Activated CD4-positive, alpha-beta T cell treated with anti-CD3 and anti-CD28 coated beads, Interleukin-2, amount 10 ng/mL, durations not matched to agents 7 days and 5 days (primary cell): Measurements from ENCODE around the gene TMX3. TPM values are rescaled to one million over a fixed set of nuclear protein-coding genes. Genes with fewer than 3 reads are reported as not detected.

Experiments
- CTCF ChIA-PET: fragments of 350-600 bp; sonication (Branson Sonifier 250); formaldehyde crosslinking; loops from one replicate; lab custom pipeline; 2021; ENCODE audit warnings: antibody characterized with exemption; lab: Charles Lee
- POLR2A ChIA-PET: fragments of 350-600 bp; sonication (Branson Sonifier 250); formaldehyde crosslinking; loops from one replicate; lab custom pipeline; 2021; ENCODE audit warnings: antibody characterized with exemption; lab: Charles Lee
- DNase-seq: peaks from one replicate; pipeline ENCODE4 v3.0.0-alpha.2; 2020
- H3K27ac Mint-ChIP-seq: one replicate; pipeline ENCODE4 v1.8.0; 2021; ENCODE audit warnings: mild to moderate bottlenecking, moderate library complexity, mixed read lengths
- H3K27me3 Mint-ChIP-seq: one replicate; pipeline ENCODE4 v1.8.0; 2021; ENCODE audit warnings: mixed read lengths
- H3K36me3 Mint-ChIP-seq: one replicate; pipeline ENCODE4 v1.8.0; 2021; ENCODE audit warnings: low read depth, mixed read lengths
- H3K4me1 Mint-ChIP-seq: one replicate; pipeline ENCODE4 v1.8.0; 2021; ENCODE audit warnings: mixed read lengths
- H3K4me3 Mint-ChIP-seq: one replicate; pipeline ENCODE4 v1.8.0; 2021; ENCODE audit warnings: mild to moderate bottlenecking, moderate library complexity, mixed read lengths
- H3K9me3 Mint-ChIP-seq: one replicate; pipeline ENCODE4 v1.8.0; 2021; ENCODE audit warnings: mixed read lengths
- total RNA-seq, 2 experiments: library from RNA; stranded (reverse); gene quantifications; one replicate each; pipeline ENCODE4 v1.2.3, GENCODE V29; 2021

The TMX3 gene
- total RNA-seq, 2 experiments from 2014 or later = 63.3 to 66.1 TPM

DNA sequence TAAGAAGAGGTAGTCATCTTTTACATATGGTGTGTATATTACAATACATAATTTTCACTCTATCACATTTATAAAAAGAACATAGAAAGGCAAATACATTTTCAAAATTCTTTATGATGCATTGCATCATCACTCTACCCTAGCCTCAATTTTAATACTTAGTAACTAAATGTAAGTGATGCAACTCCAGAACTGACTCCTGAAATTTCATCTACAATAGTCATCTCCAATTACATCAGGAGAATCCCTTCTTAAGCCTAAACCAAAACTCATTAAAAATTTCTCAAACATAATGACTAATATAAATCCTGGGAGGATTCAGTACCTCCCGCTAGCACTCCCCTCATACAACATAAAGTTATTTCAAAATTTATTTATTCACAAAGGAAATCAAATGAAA lies 15.9 kb downstream of the TMX3 start:
- Mint-ChIP-seq H3K27ac (no peak overlapping the region), H3K36me3 (peaks cover 42% of the 10 kb centered on the region), H3K4me3 (no peak overlapping the region), H3K27me3 (no peaks in the 10 kb centered on the region), H3K4me1 (peaks cover 9% of the 10 kb centered on the region), H3K9me3 (no peaks in the 10 kb centered on the region)
- ChIA-PET POLR2A (no interaction called here), CTCF (no interaction called here)
- no peak for DNase-seq

DNA sequence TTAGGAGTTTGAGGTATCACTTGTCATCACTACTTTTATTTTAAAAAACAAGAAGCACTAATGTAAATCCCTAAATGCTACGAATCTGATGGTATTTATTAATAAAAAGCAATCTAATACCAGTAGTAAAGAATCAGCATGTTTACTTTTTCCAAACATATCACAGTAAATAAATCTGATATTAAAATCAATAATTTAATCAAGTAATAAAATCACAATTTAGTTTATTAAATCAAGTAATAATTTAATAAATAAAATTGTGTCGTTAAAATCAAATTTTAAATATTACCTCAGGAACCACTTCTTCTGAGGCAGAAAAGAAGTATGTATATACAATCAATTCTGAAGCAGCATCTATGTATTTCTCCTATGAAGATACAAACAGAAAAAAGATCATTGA lies 18.0 kb downstream of the TMX3 start:
- Mint-ChIP-seq H3K9me3 (no peaks in the 10 kb centered on the region), H3K27ac (no peak overlapping the region), H3K4me3 (no peak overlapping the region), H3K4me1 (no peaks in the 10 kb centered on the region), H3K27me3 (no peaks in the 10 kb centered on the region), H3K36me3 (peaks cover 37% of the 10 kb centered on the region)
- ChIA-PET CTCF (no interaction called here), POLR2A (no interaction called here)
- no peak for DNase-seq

DNA sequence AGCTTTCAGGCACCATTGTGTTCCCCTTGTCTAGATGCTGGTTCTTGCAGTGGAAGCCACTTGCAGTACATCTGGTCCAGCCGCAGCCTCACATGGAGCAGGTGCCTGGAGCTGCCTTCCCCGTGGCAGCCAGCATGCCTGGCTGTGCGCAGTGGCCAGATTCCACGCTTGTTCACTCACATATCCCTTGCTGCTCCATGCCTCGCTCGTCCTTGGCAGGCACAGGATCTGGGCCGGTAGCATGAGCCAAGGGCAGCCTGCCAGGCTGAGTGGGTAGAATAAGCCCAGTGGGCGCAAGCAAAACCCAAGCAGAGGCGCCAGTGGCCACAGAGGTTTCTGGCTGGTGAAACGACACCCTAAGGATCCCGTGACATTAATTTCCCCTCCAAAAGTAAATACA lies 20.6 kb downstream of the TMX3 start:
- CTCF ChIA-PET = interaction anchor here (1.1 kb wide), 1 partner anchor 21 kb away, joined by 3 read pairs; the partner anchor contains the start of gene TMX3
- no peaks in the 10 kb centered on the region for H3K27me3 Mint-ChIP-seq
- peaks cover 4% of the 10 kb centered on the region for H3K4me1 Mint-ChIP-seq
- H3K27ac Mint-ChIP-seq = no peak overlapping the region
- DNase-seq = no peak
- H3K36me3 Mint-ChIP-seq = peaks cover 31% of the 10 kb centered on the region
- no peak overlapping the region for H3K4me3 Mint-ChIP-seq
- POLR2A ChIA-PET = no interaction called here
- H3K9me3 Mint-ChIP-seq = no peaks in the 10 kb centered on the region

DNA sequence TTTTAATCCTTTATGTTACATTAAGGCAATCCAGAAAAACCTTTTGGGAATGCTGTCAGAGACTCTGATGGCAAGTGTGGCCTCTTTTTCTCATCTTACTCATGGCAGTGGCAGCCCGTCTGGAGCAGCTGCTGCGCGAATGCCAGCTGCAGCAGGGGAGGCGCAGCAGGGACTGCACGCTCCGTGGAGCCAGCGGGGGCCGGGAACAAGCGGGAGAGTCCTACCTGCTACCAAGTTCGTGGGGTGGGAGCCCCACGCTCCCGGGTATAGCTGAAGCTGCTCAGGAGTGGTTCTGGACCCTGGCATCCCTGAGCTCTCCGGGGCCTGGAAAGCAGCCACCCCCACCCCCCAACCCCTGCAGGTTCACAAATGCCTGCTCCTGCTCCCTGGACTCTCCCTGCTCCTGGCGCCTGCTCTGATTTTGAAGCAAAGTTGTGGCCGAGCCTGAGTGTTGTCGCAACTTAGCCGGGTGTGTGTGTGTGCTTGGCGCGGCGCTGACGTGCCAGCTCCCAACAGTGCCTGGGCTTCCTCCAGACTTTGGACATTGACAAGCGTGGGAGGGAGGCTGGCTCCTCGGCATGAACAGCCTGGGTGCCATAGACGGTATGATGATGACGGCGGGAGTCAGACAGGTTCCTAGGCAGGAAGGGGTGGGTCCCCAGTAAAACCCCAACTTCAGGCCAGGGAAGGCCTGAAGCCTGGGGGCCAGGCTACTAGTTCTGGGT lies 21.7 kb downstream of the TMX3 start:
- no peak overlapping the region for H3K4me3 Mint-ChIP-seq
- H3K27me3 Mint-ChIP-seq = no peaks in the 10 kb centered on the region
- POLR2A ChIA-PET = no interaction called here
- peak overlapping the region; percentile 50 for H3K27ac Mint-ChIP-seq
- peaks cover 28% of the 10 kb centered on the region for H3K36me3 Mint-ChIP-seq
- no peaks in the 10 kb centered on the region for H3K9me3 Mint-ChIP-seq
- peaks cover 4% of the 10 kb centered on the region for H3K4me1 Mint-ChIP-seq
- CTCF ChIA-PET = interaction anchor here (1.1 kb wide), 1 partner anchor 22 kb away, joined by 3 read pairs; the partner anchor contains the start of gene TMX3
- DNase-seq = no peak

DNA sequence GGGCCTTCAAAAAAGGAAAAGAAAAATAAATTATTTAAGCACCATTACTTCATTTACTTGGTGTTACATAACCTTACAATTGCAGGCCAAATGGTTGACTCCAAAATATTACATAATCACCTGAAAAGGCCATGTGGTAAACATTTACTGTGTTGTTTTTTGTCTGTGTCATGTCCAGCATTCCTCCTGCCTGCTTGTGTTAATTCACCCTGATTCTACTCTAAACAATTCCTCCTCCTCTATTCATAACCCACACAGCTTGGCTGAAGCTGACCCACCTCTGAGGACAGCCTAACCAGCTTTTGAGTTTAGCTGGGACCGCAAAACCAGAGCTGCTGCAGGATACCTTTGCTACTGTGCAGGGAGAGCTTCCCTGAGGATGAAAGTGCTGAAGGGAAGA lies 35.4 kb downstream of the TMX3 start:
- no peaks in the 10 kb centered on the region for H3K9me3 Mint-ChIP-seq
- POLR2A ChIA-PET = no interaction called here
- CTCF ChIA-PET = no interaction called here

DNA sequence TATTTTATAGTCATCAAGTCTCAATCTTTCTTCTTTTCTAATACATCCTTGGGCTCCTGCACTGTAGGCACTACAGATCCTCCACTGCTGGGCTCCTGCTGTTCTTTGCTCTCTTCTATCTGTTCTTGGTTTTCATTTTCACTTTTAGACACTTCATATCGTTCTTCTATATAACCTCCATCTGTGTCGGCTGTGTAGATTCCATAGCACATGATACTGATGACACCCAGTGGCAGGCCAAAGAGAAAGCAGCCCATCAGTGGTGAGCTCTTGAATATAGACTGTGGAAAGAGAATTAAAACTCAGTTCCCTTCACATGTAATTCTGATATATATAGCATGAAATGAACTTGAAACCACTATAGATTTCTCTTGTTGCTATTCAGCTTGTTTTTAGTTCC lies 38.0 kb downstream of the TMX3 start:
- no peaks in the 10 kb centered on the region for H3K27me3 Mint-ChIP-seq
- no peak overlapping the region for H3K4me3 Mint-ChIP-seq
- no peak for DNase-seq
- ChIA-PET POLR2A (no interaction called here), CTCF (interaction anchor here (1.4 kb wide), 1 partner anchor 16 kb away, joined by 3 read pairs; no protein-coding TSS in a partner anchor)
- peaks cover 4% of the 10 kb centered on the region for H3K4me1 Mint-ChIP-seq
- H3K36me3 Mint-ChIP-seq = peaks cover 40% of the 10 kb centered on the region
- H3K9me3 Mint-ChIP-seq = no peaks in the 10 kb centered on the region
- no peak overlapping the region for H3K27ac Mint-ChIP-seq

More for the DNA sequence above, 35.4 kb downstream of the TMX3 start:
- no peak for DNase-seq
- H3K4me3 Mint-ChIP-seq = no peak overlapping the region
- H3K36me3 Mint-ChIP-seq = peaks cover 39% of the 10 kb centered on the region
- H3K27me3 Mint-ChIP-seq = no peaks in the 10 kb centered on the region
- H3K4me1 Mint-ChIP-seq = peaks cover 4% of the 10 kb centered on the region
- H3K27ac Mint-ChIP-seq = no peak overlapping the region

DNA sequence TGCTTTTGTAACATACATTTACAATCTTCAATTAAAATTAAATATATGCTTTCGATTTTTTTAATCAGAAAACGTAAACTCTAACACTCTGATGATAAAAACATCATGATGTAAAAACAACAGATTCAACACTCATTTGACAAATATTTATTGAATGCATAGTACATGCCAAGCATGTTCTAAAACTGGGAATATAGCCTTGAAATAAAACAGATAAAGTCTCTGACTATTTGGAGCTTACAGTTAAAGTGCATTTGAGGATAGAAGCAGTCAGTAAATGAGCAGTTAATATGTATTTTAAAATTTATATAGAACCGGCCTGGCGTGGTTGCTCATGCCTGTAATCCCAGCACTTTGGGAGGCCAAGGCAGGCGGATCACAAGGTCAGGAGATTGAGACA lies 47.8 kb downstream of the TMX3 start:
- ChIA-PET CTCF (no interaction called here), POLR2A (no interaction called here)
- DNase-seq = no peak
- H3K27me3 Mint-ChIP-seq = peaks cover 4% of the 10 kb centered on the region
- no peak overlapping the region for H3K4me3 Mint-ChIP-seq
- no peaks in the 10 kb centered on the region for H3K36me3 Mint-ChIP-seq
- no peaks in the 10 kb centered on the region for H3K9me3 Mint-ChIP-seq
- H3K27ac Mint-ChIP-seq = no peak overlapping the region
- no peaks in the 10 kb centered on the region for H3K4me1 Mint-ChIP-seq

DNA sequence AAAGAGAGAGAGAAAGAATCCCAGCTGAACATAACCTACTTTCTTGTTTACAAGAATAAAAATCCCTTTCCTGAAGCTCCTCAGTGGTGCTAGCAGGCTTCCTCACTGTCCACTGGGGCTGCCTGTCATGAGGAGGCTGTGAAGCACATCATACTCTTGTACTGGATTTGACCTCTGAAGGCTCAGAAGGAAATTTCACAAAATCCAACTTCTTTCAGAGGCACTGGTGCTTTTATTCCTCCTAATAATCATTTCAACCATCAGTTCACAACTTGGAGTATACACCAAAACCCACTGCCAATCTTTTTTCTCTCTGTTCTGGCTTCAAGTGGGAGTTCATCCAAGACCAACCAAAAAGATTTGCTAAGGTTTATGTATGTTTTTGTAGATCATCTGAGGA lies 48.5 kb downstream of the TMX3 start:
- ChIA-PET POLR2A (interaction anchor here (0.6 kb wide), 1 partner anchor 105 kb away, joined by 3 read pairs; no protein-coding TSS in a partner anchor), CTCF (interaction anchor here (0.6 kb wide), 1 partner anchor 156 kb away, joined by 3 read pairs; no protein-coding TSS in a partner anchor)
- Mint-ChIP-seq H3K36me3 (no peaks in the 10 kb centered on the region), H3K9me3 (no peaks in the 10 kb centered on the region), H3K27ac (no peak overlapping the region), H3K4me1 (no peaks in the 10 kb centered on the region), H3K27me3 (peaks cover 4% of the 10 kb centered on the region), H3K4me3 (no peak overlapping the region)
- no peak for DNase-seq

DNA sequence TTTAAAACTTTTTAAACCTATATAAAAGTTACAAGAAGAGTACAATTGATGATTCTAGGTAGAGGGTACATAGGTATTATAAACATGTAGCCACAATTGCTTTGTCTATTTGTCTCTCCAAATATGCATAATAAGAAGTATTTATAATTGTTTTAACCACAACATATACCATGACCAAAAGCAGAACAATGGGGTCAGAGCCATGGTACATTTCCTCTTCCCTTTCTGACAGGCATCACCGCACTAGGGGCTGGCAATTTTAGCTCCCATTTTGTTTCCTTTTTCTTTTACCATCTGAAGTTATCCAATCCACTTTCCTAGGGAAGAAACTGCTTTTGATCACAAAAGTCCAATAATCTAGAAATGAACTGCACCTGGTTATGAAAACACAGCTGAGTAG lies 49.3 kb downstream of the TMX3 start:
- Mint-ChIP-seq H3K27me3 (peaks cover 4% of the 10 kb centered on the region), H3K9me3 (no peaks in the 10 kb centered on the region), H3K36me3 (no peaks in the 10 kb centered on the region), H3K4me1 (no peaks in the 10 kb centered on the region), H3K27ac (no peak overlapping the region), H3K4me3 (no peak overlapping the region)
- no peak for DNase-seq
- ChIA-PET POLR2A (no interaction called here), CTCF (interaction anchor here (0.6 kb wide), 1 partner anchor 156 kb away, joined by 3 read pairs; no protein-coding TSS in a partner anchor)

DNA sequence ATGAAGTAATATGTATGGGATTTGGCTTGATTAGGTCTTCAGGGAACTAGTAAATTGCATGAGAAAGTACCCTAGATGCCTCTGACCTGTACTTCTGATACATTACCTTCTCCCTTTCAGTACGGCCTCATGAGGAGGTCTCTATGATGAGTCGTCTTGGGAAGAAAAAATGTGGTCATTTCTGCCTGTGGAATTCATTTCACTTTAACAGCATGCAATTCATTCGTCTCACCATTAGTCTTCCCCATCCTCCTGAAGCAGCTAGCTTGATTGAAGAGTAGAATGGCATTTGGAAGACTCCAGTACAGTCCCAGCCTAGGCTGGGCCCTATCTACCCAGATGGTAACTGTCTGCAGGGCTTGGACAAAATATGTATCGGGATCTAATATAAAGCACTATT lies 52.2 kb downstream of the TMX3 start:
- H3K36me3 Mint-ChIP-seq = no peaks in the 10 kb centered on the region
- no peaks in the 10 kb centered on the region for H3K27me3 Mint-ChIP-seq
- no peak for DNase-seq
- no peaks in the 10 kb centered on the region for H3K4me1 Mint-ChIP-seq
- ChIA-PET POLR2A (no interaction called here), CTCF (no interaction called here)
- H3K4me3 Mint-ChIP-seq = no peak overlapping the region
- no peak overlapping the region for H3K27ac Mint-ChIP-seq
- H3K9me3 Mint-ChIP-seq = no peaks in the 10 kb centered on the region

DNA sequence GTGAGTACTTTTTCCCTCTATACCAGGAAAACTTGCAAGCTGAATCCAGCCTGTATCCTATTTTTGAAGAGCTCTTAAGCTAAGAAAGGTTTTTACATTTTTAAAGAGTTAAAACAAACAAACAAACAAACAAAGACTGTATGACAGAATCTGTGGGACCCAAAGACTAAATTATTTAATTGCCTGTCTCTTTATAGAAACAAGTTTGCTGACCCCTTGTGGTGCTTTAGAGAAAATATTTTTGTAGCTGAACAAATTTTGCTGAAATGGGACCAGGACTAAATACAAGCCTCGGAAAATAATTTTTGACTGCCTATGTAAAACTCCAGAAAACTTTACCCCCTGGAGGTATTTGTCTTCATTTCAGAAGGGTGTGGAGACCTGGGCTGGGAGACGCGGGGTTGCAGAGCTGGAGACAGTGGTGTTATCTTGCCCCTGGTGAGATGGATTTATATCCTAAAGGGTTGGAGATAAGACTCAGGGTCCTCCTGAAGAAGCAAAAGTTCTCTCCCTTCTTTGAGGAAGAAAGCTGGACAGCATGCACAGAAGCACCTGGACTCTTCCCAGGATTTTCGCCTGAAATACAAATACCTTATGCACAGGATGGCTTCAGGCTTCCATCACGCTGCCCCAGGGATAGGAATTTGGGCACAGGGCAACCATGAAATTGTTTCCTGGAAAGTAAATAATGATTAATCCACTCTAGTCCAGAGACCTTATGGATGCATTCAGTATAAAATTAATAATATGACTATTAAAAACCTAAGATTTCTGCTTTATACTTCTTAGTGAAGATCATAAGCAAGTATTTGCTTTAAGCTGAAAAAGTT lies 54.3 kb downstream of the TMX3 start:
- POLR2A ChIA-PET = no interaction called here
- DNase-seq = no peak

DNA sequence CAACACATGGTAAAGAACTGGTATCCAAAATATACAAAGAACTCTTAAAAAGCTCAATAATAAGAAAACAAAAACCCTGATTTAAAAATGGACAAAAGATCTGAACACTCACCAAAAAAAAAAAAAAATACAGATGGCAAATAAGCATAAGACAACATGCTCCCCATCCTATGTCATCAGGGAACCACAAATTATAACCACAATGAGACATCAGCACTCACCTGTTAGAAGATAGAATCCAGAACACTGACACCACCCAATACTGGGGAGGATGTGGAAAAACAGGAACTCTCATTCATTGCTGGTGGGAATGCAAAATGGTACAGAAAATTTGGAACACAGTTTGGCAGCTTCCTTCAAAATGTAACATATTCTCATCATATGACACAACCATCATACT lies 66.7 kb downstream of the TMX3 start:
- no peaks in the 10 kb centered on the region for H3K4me1 Mint-ChIP-seq
- no peaks in the 10 kb centered on the region for H3K9me3 Mint-ChIP-seq
- H3K27me3 Mint-ChIP-seq = peaks cover 16% of the 10 kb centered on the region
- no peak overlapping the region for H3K4me3 Mint-ChIP-seq
- H3K27ac Mint-ChIP-seq = no peak overlapping the region
- no peaks in the 10 kb centered on the region for H3K36me3 Mint-ChIP-seq
- CTCF ChIA-PET = interaction anchor here (0.6 to 1.7 kb wide), 2 partner anchors 11 to 21 kb away, joined by 3 to 4 read pairs; no protein-coding TSS in a partner anchor
- DNase-seq = no peak
- POLR2A ChIA-PET = no interaction called here

More for the DNA sequence above, 54.3 kb downstream of the TMX3 start:
- CTCF ChIA-PET = interaction anchor here (0.6 to 2.3 kb wide), 5 partner anchors 9 to 173 kb away, joined by 3 to 8 read pairs (median 4); no protein-coding TSS in a partner anchor
- Mint-ChIP-seq H3K4me1 (no peaks in the 10 kb centered on the region), H3K27me3 (no peaks in the 10 kb centered on the region), H3K4me3 (no peak overlapping the region), H3K36me3 (no peaks in the 10 kb centered on the region), H3K27ac (no peak overlapping the region), H3K9me3 (no peaks in the 10 kb centered on the region)

DNA sequence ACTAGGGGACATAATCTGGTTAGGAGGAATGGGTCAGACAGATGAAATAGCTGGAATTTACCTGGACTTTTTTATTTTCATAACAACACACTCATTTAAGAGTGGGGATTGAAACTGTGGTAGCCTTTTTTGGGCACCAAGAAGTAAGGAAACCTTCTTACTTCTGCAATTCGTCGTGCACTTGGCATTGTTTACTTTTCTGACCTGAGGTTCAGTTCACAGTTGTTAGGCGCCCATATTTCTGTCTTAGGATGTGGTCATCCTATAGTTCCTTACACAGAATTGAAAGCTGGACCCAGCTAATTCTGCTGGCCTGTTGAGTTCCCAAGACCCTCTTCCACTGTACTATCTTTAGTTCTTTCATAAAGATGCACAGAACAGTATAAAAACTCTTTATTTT lies 72.9 kb downstream of the TMX3 start:
- H3K4me3 Mint-ChIP-seq = no peak overlapping the region
- no peak for DNase-seq
- H3K9me3 Mint-ChIP-seq = no peaks in the 10 kb centered on the region
- POLR2A ChIA-PET = no interaction called here
- peaks cover 3% of the 10 kb centered on the region for H3K27me3 Mint-ChIP-seq
- H3K36me3 Mint-ChIP-seq = no peaks in the 10 kb centered on the region
- no peaks in the 10 kb centered on the region for H3K4me1 Mint-ChIP-seq
- H3K27ac Mint-ChIP-seq = no peak overlapping the region
- CTCF ChIA-PET = interaction anchor here (0.5 kb wide), 1 partner anchor 967 kb away, joined by 4 read pairs; no protein-coding TSS in a partner anchor
